NB4 (cell line): ENCODE data around the gene SAMD4A.

Source experiments
- TF ChIP-seq, protein P1 (sequence below): IDR thresholded peaks from one replicate; pipeline ENCODE4 v1.5.1; 2012; ENCODE audit warnings: low read depth, low read length
- TF ChIP-seq, protein P2 (sequence below): IDR thresholded peaks from 2 replicates; pipeline ENCODE4 v1.6.1; 2011; ENCODE audit warnings: low read depth, low read length

- TF ChIP-seq, protein P1, sequence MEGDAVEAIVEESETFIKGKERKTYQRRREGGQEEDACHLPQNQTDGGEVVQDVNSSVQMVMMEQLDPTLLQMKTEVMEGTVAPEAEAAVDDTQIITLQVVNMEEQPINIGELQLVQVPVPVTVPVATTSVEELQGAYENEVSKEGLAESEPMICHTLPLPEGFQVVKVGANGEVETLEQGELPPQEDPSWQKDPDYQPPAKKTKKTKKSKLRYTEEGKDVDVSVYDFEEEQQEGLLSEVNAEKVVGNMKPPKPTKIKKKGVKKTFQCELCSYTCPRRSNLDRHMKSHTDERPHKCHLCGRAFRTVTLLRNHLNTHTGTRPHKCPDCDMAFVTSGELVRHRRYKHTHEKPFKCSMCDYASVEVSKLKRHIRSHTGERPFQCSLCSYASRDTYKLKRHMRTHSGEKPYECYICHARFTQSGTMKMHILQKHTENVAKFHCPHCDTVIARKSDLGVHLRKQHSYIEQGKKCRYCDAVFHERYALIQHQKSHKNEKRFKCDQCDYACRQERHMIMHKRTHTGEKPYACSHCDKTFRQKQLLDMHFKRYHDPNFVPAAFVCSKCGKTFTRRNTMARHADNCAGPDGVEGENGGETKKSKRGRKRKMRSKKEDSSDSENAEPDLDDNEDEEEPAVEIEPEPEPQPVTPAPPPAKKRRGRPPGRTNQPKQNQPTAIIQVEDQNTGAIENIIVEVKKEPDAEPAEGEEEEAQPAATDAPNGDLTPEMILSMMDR: no peak
- TF ChIP-seq, protein P2, sequence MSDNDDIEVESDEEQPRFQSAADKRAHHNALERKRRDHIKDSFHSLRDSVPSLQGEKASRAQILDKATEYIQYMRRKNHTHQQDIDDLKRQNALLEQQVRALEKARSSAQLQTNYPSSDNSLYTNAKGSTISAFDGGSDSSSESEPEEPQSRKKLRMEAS: no peak
Observed at GRCh38 chr14:54538055-54538454, 28.9 kb upstream of the SAMD4A start.
